Lower leg skin (tissue), 3 donors: ENCODE measurements around the gene SEMA6B.

Experiments used
- POLR2A ChIP-seq, 2 donors: fragments of 450-650 bp; IDR thresholded peaks; one replicate each; pipeline ENCODE4 v1.6.1; 2016 to 2017; ENCODE audit warnings: antibody characterized with exemption in 2 of 2, mild to moderate bottlenecking in 1 of 2, moderate library complexity in 1 of 2
- TF ChIP-seq, protein P1 (sequence below), 3 donors: fragments of 450-650 bp; IDR thresholded peaks; one replicate each; pipeline ENCODE4 v1.5.1; 2016; ENCODE audit warnings: antibody characterized with exemption in 3 of 3, mild to moderate bottlenecking in 3 of 3, moderate library complexity in 2 of 3

GRCh38 chr19:4566402-4567051, 7.0 kb upstream of the SEMA6B start:
- TF ChIP-seq, protein P1, sequence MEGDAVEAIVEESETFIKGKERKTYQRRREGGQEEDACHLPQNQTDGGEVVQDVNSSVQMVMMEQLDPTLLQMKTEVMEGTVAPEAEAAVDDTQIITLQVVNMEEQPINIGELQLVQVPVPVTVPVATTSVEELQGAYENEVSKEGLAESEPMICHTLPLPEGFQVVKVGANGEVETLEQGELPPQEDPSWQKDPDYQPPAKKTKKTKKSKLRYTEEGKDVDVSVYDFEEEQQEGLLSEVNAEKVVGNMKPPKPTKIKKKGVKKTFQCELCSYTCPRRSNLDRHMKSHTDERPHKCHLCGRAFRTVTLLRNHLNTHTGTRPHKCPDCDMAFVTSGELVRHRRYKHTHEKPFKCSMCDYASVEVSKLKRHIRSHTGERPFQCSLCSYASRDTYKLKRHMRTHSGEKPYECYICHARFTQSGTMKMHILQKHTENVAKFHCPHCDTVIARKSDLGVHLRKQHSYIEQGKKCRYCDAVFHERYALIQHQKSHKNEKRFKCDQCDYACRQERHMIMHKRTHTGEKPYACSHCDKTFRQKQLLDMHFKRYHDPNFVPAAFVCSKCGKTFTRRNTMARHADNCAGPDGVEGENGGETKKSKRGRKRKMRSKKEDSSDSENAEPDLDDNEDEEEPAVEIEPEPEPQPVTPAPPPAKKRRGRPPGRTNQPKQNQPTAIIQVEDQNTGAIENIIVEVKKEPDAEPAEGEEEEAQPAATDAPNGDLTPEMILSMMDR (IDR thresholded peaks at IDR 0.05) = no peak
- no peak for TF ChIP-seq POLR2A (IDR thresholded peaks at IDR 0.05)
